A549 (cell line): ENCODE measurements around the gene GLA. TPM values are rescaled to one million over a fixed set of nuclear protein-coding genes. Genes with fewer than 3 reads are reported as not detected.
A peak's percentile ranks its signal among the peaks of the same experiment; 100 is the strongest.

Source experiments
- ATAC-seq, 2 experiments: fragments of 200-7000 bp in 1 of 2; fragments of >200 bp in 1 of 2; cut with Nextera tagmentation in 1 of 2; cut with Tn5 transposase in 1 of 2; 3 replicates each; pipeline versions ENCODE4 v1.8.0 to v1.9.1; 2018 to 2020; ENCODE audit warnings: mild to moderate bottlenecking in 1 of 2, moderate library complexity in 1 of 2
- CTCF ChIA-PET: fragments of 300-600 bp; sonication (Branson Sonifier 250); formaldehyde crosslinking; extraction: SDS; loops from one replicate; lab custom pipeline; 2021; ENCODE audit warnings: antibody characterized with exemption, inconsistent platforms; lab: Yijun Ruan, JAX
- POLR2A ChIA-PET: fragments of 350-600 bp; formaldehyde crosslinking; extraction: SDS; loops from one replicate; lab custom pipeline; 2021; ENCODE audit warnings: antibody characterized with exemption, inconsistent platforms; lab: Yijun Ruan, JAX
- DNase-seq, 2 experiments: peaks; one replicate each; pipeline versions ENCODE4 v3.0.0 to v3.0.0-alpha.2; 2011 to 2016; ENCODE audit warnings: low read depth in 1 of 2, low spot score in 1 of 2
- FAIRE-seq: peaks from 2 replicates; lab custom pipeline; 2011; peaks lifted over from hg19 to GRCh38; lab: Jason Lieb, UNC
- H3K27ac ChIP-seq, 2 experiments: fragments of >200 bp; sonication (Bioruptor Twin); formaldehyde crosslinking; 3 replicates each; pipeline ENCODE4 v1.5.1; 2016 to 2017
- H3K4me1 ChIP-seq: fragments of >200 bp; sonication (Bioruptor Twin); formaldehyde crosslinking; 3 replicates; pipeline ENCODE4 v1.6.1; 2016
- H3K4me2 ChIP-seq: fragments of >200 bp; sonication (Bioruptor Twin); formaldehyde crosslinking; 3 replicates; pipeline ENCODE4 v1.6.1; 2016
- H3K4me3 ChIP-seq: fragments of >200 bp; sonication (Bioruptor Twin); formaldehyde crosslinking; 3 replicates; pipeline ENCODE4 v1.5.1; 2016
- H3K9me3 ChIP-seq: fragments of >200 bp; sonication (Bioruptor Twin); formaldehyde crosslinking; 3 replicates; pipeline ENCODE4 v1.6.1; 2016
- BHLHE40 ChIP-seq: IDR thresholded peaks from 2 replicates; pipeline ENCODE4 v1.6.1; 2012; ENCODE audit warnings: low read depth, low read length, inconsistent platforms
- CEBPB ChIP-seq, 2 experiments: fragments of >200 bp in 1 of 2; sonication (Bioruptor Twin) in 1 of 2; formaldehyde crosslinking in 1 of 2; IDR thresholded peaks; 2 replicates each; pipeline ENCODE4 v1.6.1; 2012 to 2016
- CHD2 ChIP-seq: fragments of 150-350 bp; IDR thresholded peaks from 2 replicates; pipeline ENCODE4 v1.6.1; 2014; ENCODE audit warnings: low read length; ENCODE audit not compliant: partially characterized antibody
- CHD4 ChIP-seq: fragments of 200-600 bp; sonication (generic); IDR thresholded peaks from 2 replicates; pipeline ENCODE4 v1.6.1; 2016; ENCODE audit warnings: antibody characterized with exemption, mild to moderate bottlenecking, borderline replicate concordance
- EHMT2 ChIP-seq: fragments of 200-600 bp; sonication (generic); IDR thresholded peaks from 2 replicates; pipeline ENCODE4 v1.6.1; 2016; ENCODE audit warnings: antibody characterized with exemption, low read depth, mild to moderate bottlenecking, moderate library complexity
- EP300 ChIP-seq, 2 experiments: fragments of >200 bp; sonication (Bioruptor Twin); formaldehyde crosslinking; IDR thresholded peaks; 2 replicates in 1 of 2; 3 replicates in 1 of 2; pipeline ENCODE4 v1.6.1; 2016 to 2017
- FOSB ChIP-seq: fragments of 250-450 bp; sonication (Bioruptor Pico); IDR thresholded peaks from 2 replicates; pipeline ENCODE4 v1.5.0; 2020; ENCODE audit warnings: mild to moderate bottlenecking, moderate library complexity
- FOSL2 ChIP-seq, 2 experiments: fragments of 450-650 bp in 1 of 2; fragments of >200 bp in 1 of 2; sonication (Bioruptor Twin) in 1 of 2; formaldehyde crosslinking; IDR thresholded peaks; 2 replicates each; pipeline versions ENCODE4 v1.5.0 to v1.6.1; 2016 to 2020; ENCODE audit warnings: mild to moderate bottlenecking in 1 of 2, moderate library complexity in 1 of 2
- FOXS1 ChIP-seq: fragments of 250-450 bp; sonication (Bioruptor Pico); IDR thresholded peaks from 2 replicates; pipeline ENCODE4 v1.5.0; 2020; ENCODE audit warnings: mild to moderate bottlenecking, moderate library complexity
- GATA3 ChIP-seq: IDR thresholded peaks from 2 replicates; pipeline ENCODE4 v1.6.1; 2012; ENCODE audit warnings: borderline replicate concordance
- HDAC2 ChIP-seq: fragments of 200-600 bp; sonication (generic); IDR thresholded peaks from 2 replicates; pipeline ENCODE4 v1.6.1; 2016
- HOXA7 ChIP-seq: fragments of 250-450 bp; sonication (Bioruptor Pico); IDR thresholded peaks from 2 replicates; pipeline ENCODE4 v1.5.0; 2020; ENCODE audit warnings: mild to moderate bottlenecking, moderate library complexity
- JUN ChIP-seq, 2 experiments: fragments of >200 bp; sonication (Bioruptor Twin); formaldehyde crosslinking; IDR thresholded peaks; 2 replicates in 1 of 2; 3 replicates in 1 of 2; pipeline ENCODE4 v1.6.1; 2016 to 2017
- JUNB ChIP-seq: fragments of >200 bp; sonication (Bioruptor Twin); formaldehyde crosslinking; IDR thresholded peaks from 2 replicates; pipeline ENCODE4 v1.6.1; 2016
- KDM1A ChIP-seq: fragments of 200-600 bp; sonication (generic); IDR thresholded peaks from 2 replicates; pipeline ENCODE4 v1.6.1; 2016; ENCODE audit warnings: low read depth, mild to moderate bottlenecking
- KDM5A ChIP-seq: fragments of 200-600 bp; sonication (generic); IDR thresholded peaks from 2 replicates; pipeline ENCODE4 v1.6.1; 2016; ENCODE audit warnings: antibody characterized with exemption, mild to moderate bottlenecking
- MAFK ChIP-seq: fragments of 450-650 bp; IDR thresholded peaks from 2 replicates; pipeline ENCODE4 v1.6.1; 2014; ENCODE audit not compliant: partially characterized antibody
- MAZ ChIP-seq: fragments of 150-350 bp; IDR thresholded peaks from 2 replicates; pipeline ENCODE4 v1.6.1; 2014; ENCODE audit warnings: antibody characterized with exemption, low read depth, low read length, borderline replicate concordance
- NFE2L2 ChIP-seq: fragments of 150-350 bp; conservative IDR thresholded peaks from 2 replicates; pipeline ENCODE4 v1.6.1; 2014; ENCODE audit warnings: low read length
- PHF8 ChIP-seq: fragments of 200-600 bp; sonication (generic); IDR thresholded peaks from 2 replicates; pipeline ENCODE4 v1.6.1; 2016; ENCODE audit warnings: low read depth, mild to moderate bottlenecking, antibody characterized with exemption, moderate library complexity, borderline replicate concordance
- POLR2AphosphoS2 ChIP-seq: conservative IDR thresholded peaks from 2 replicates; pipeline ENCODE4 v1.6.1; 2012; ENCODE audit warnings: low read length, improper control_type of control experiment, inconsistent platforms
- RARB ChIP-seq: fragments of 250-450 bp; sonication (Bioruptor Pico); IDR thresholded peaks from 2 replicates; pipeline ENCODE4 v1.8.0; 2021; ENCODE audit warnings: mild to moderate bottlenecking, moderate library complexity
- RCOR1 ChIP-seq: fragments of 150-350 bp; IDR thresholded peaks from 2 replicates; pipeline ENCODE4 v1.6.1; 2014; ENCODE audit warnings: antibody characterized with exemption, low read length, low read depth
- RNF2 ChIP-seq: fragments of 200-600 bp; sonication (generic); IDR thresholded peaks from 2 replicates; pipeline ENCODE4 v1.6.1; 2016; ENCODE audit warnings: low read depth, mild to moderate bottlenecking, antibody characterized with exemption, moderate library complexity, borderline replicate concordance
- SMC3 ChIP-seq: fragments of >200 bp; sonication (Bioruptor Twin); formaldehyde crosslinking; IDR thresholded peaks from 3 replicates; pipeline ENCODE4 v1.6.1; 2018; ENCODE audit warnings: inconsistent platforms
- SREBF2 ChIP-seq: fragments of 450-650 bp; IDR thresholded peaks from 2 replicates; pipeline ENCODE4 v1.6.1; 2014; ENCODE audit warnings: mild to moderate bottlenecking, moderate library complexity
- TFCP2L1 ChIP-seq: fragments of 250-450 bp; sonication (Bioruptor Pico); IDR thresholded peaks from 2 replicates; pipeline ENCODE4 v1.5.0; 2021; ENCODE audit warnings: mild to moderate bottlenecking
- TP53 ChIP-seq: fragments of 250-450 bp; sonication (Bioruptor Pico); IDR thresholded peaks from 2 replicates; pipeline ENCODE4 v1.5.0; 2021; ENCODE audit warnings: mild to moderate bottlenecking, moderate library complexity
- ZNF302 ChIP-seq: fragments of 250-450 bp; sonication (Bioruptor Pico); IDR thresholded peaks from 2 replicates; pipeline ENCODE4 v1.9.0; 2021; ENCODE audit warnings: inconsistent platforms, mild to moderate bottlenecking, moderate library complexity
- ZSCAN20 ChIP-seq: fragments of 250-450 bp; sonication (Bioruptor Pico); IDR thresholded peaks from 2 replicates; pipeline ENCODE4 v1.8.0; 2022; ENCODE audit warnings: mild to moderate bottlenecking, moderate library complexity
- WGBS: methylation state at CpG from one replicate; pipeline ENCODE4 v1.1.6; 2017; ENCODE audit errors: missing lambda C conversion rate; 5-methylcytosine and 5-hydroxymethylcytosine counted together
- polyA minus RNA-seq: library from RNA; depleted of rRNA, polyadenylated mRNA; stranded (reverse); fragments of >200 nt; gene quantifications from 2 replicates; pipeline ENCODE4 v1.2.3, GENCODE V29; 2011; rRNA and poly(A)+ RNA removed
- polyA plus RNA-seq, 4 experiments: library from polyadenylated mRNA; depleted of rRNA in 3 of 4; stranded (reverse); fragments of >200 nt; fragmentation: RNase III in 1 of 4; extraction: RNeasy Plus Mini Kit Qiagen cat#74134 plus additional on column Dnase treatment in 1 of 4; gene quantifications; 2 replicates in 3 of 4; 3 replicates in 1 of 4; pipeline ENCODE4 v1.2.3, GENCODE V29; 2011 to 2017
- TF ChIP-seq, protein P1 (sequence below): fragments of >200 bp; sonication (Bioruptor Twin); formaldehyde crosslinking; IDR thresholded peaks from 2 replicates; pipeline ENCODE4 v1.6.1; 2016
- TF ChIP-seq, protein P2 (sequence below): IDR thresholded peaks from 2 replicates; pipeline ENCODE4 v1.6.1; 2012; ENCODE audit warnings: low read depth, borderline replicate concordance
- TF ChIP-seq, protein P3 (sequence below): fragments of 200-600 bp; sonication (generic); IDR thresholded peaks from 2 replicates; pipeline ENCODE4 v1.6.1; 2016; ENCODE audit warnings: antibody characterized with exemption, mild to moderate bottlenecking, moderate library complexity
- TF ChIP-seq, protein P4 (sequence below): fragments of 250-450 bp; sonication (Bioruptor Pico); IDR thresholded peaks from 2 replicates; pipeline ENCODE4 v1.5.0; 2020; ENCODE audit warnings: low read depth, mild to moderate bottlenecking, moderate library complexity
- TF ChIP-seq, protein P5 (sequence below): fragments of >200 bp; sonication (Bioruptor Twin); formaldehyde crosslinking; IDR thresholded peaks from 3 replicates; pipeline ENCODE4 v1.6.1; 2016

The GLA gene
- polyA plus RNA-seq (2011; rRNA removed) (184 and 186 TPM in 2 replicates), polyA plus RNA-seq (2017; fragmentation: RNase III; extraction: RNeasy Plus Mini Kit Qiagen cat#74134 plus additional on column Dnase treatment) (136 to 148 TPM (median 147 TPM) in 3 replicates), polyA minus RNA-seq (56.8 and 63.6 TPM in 2 replicates)
- 136 and 142 TPM in 2 replicates for polyA plus RNA-seq (2012; cell fraction: cytosol; rRNA removed)
- polyA plus RNA-seq (2012; cell fraction: nucleus; rRNA removed) = 159 and 218 TPM in 2 replicates

DNA sequence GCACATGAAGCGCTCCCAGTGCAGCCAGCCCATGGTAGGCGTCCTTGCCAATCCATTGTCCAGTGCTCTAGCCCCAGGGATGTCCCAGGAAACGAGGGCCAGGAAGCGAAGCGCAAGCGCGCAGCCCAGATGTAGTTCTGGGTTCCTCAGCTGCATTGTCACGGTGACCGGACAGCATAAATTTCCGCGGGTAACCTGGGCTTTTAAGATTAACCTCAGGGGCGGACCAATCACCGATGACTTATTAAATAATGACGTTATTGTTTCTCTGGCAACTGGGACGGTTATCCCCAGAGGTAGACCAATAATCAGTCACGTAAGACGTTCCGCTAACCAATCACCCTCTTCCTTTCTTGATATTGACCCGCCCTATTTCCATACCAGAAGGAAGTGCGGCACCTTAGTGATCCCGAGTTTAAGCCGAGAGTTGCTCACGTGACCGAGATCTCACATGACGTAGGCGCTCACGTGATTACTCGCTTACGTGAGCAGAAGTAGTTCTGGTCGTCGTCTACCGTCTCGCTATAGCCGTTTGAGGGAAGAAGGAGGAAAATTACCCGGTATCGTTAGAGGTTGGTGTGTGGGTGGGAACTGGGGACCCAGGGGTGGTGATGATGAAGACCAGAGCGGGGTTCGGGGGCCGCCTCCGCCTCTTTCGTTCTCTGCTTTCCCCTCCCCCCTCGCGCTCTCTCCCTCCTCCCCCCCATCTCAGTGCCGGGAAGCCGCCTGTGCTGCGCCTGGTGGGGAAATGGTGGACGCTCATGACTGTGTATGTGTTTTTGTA is at the start of gene GLA, which contains the start of gene HNRNPH2:
Gene GLA, minus strand, starts transcription at position 178 of the 784 bp plus-strand sequence. Its CDS starts 22 bp downstream, at position 156.
Gene HNRNPH2, plus strand, starts transcription at position 475 of the 784 bp plus-strand sequence. CDS start 3,767 bp downstream, outside the sequence.
- Histone ChIP-seq H3K4me3 (peak within 1 kb of the TSS; percentile 76), H3K27ac (peak within 1 kb of the TSS; percentile 88 to 94), H3K9me3 (no peaks in the 10 kb centered on the region), H3K4me2 (peak within 1 kb of the TSS; percentile 97), H3K4me1 (peaks cover 17% of the 10 kb centered on the region; the same call in 2 of the 3 replicates)
- POLR2A ChIA-PET = interaction anchor here (1.0 to 1.3 kb wide), 5 partner anchors 10 to 59 kb away, joined by 3 to 11 read pairs (median 4); partner anchors contain the start of genes RPL36A and TIMM8A
- CTCF ChIA-PET = no interaction called here
- ATAC-seq (peak; percentile 91 to 92), DNase-seq (peak; percentile 83 to 99), FAIRE-seq (peak; percentile 100)
- under 1% methylated on average over 41 of the region's 47 CpGs for WGBS
- TF ChIP-seq FOSB (no peak), PHF8 (no peak), KDM5A (no peak), TP53 (CRISPR knock-in tag) (no peak), MAZ (no peak), ZNF302 (CRISPR knock-in tag) (no peak), FOXS1 (CRISPR knock-in tag) (no peak), HDAC2 (no peak), GATA3 (no peak), CHD4 (no peak), JUNB (no peak), NFE2L2 (peak; percentile 82), POLR2AphosphoS2 (no peak), KDM1A (no peak), RCOR1 (no peak), HOXA7 (CRISPR knock-in tag) (no peak), JUN (IDR thresholded peaks at IDR 0.05) (peak; percentile 53 to 67; a peak in 3 of 5 replicates), TFCP2L1 (CRISPR knock-in tag) (no peak), MAFK (peak; percentile 92), SMC3 (no peak), EP300 (IDR thresholded peaks at IDR 0.05) (no peak), CHD2 (peak; percentile 37), RNF2 (no peak), EHMT2 (no peak), CEBPB (IDR thresholded peaks at IDR 0.05) (no peak), SREBF2 (no peak), BHLHE40 (peak; percentile 88), FOSL2 (IDR thresholded peaks at IDR 0.05) (no peak), FOSL2 (CRISPR knock-in tag; IDR thresholded peaks at IDR 0.05) (no peak), RARB (CRISPR knock-in tag) (no peak), ZSCAN20 (CRISPR knock-in tag) (no peak)
- TF ChIP-seq, protein P1, sequence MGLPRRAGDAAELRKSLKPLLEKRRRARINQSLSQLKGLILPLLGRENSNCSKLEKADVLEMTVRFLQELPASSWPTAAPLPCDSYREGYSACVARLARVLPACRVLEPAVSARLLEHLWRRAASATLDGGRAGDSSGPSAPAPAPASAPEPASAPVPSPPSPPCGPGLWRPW = no peak
- TF ChIP-seq, protein P2, sequence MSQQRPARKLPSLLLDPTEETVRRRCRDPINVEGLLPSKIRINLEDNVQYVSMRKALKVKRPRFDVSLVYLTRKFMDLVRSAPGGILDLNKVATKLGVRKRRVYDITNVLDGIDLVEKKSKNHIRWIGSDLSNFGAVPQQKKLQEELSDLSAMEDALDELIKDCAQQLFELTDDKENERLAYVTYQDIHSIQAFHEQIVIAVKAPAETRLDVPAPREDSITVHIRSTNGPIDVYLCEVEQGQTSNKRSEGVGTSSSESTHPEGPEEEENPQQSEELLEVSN = no peak
- TF ChIP-seq, protein P3, sequence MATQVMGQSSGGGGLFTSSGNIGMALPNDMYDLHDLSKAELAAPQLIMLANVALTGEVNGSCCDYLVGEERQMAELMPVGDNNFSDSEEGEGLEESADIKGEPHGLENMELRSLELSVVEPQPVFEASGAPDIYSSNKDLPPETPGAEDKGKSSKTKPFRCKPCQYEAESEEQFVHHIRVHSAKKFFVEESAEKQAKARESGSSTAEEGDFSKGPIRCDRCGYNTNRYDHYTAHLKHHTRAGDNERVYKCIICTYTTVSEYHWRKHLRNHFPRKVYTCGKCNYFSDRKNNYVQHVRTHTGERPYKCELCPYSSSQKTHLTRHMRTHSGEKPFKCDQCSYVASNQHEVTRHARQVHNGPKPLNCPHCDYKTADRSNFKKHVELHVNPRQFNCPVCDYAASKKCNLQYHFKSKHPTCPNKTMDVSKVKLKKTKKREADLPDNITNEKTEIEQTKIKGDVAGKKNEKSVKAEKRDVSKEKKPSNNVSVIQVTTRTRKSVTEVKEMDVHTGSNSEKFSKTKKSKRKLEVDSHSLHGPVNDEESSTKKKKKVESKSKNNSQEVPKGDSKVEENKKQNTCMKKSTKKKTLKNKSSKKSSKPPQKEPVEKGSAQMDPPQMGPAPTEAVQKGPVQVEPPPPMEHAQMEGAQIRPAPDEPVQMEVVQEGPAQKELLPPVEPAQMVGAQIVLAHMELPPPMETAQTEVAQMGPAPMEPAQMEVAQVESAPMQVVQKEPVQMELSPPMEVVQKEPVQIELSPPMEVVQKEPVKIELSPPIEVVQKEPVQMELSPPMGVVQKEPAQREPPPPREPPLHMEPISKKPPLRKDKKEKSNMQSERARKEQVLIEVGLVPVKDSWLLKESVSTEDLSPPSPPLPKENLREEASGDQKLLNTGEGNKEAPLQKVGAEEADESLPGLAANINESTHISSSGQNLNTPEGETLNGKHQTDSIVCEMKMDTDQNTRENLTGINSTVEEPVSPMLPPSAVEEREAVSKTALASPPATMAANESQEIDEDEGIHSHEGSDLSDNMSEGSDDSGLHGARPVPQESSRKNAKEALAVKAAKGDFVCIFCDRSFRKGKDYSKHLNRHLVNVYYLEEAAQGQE = no peak
- TF ChIP-seq, protein P4, sequence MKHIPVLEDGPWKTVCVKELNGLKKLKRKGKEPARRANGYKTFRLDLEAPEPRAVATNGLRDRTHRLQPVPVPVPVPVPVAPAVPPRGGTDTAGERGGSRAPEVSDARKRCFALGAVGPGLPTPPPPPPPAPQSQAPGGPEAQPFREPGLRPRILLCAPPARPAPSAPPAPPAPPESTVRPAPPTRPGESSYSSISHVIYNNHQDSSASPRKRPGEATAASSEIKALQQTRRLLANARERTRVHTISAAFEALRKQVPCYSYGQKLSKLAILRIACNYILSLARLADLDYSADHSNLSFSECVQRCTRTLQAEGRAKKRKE (CRISPR knock-in tag) = no peak
- TF ChIP-seq, protein P5, sequence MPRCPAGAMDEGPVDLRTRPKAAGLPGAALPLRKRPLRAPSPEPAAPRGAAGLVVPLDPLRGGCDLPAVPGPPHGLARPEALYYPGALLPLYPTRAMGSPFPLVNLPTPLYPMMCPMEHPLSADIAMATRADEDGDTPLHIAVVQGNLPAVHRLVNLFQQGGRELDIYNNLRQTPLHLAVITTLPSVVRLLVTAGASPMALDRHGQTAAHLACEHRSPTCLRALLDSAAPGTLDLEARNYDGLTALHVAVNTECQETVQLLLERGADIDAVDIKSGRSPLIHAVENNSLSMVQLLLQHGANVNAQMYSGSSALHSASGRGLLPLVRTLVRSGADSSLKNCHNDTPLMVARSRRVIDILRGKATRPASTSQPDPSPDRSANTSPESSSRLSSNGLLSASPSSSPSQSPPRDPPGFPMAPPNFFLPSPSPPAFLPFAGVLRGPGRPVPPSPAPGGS = 0 out of 3 replicates have a peak, but pooled peaks have one; percentile 37
